Stimulated activated CD4-positive, alpha-beta T cell treated with anti-CD3 and anti-CD28 coated beads, TNF-alpha, amount 100 ng/mL, for 4 hours (primary cell): ENCODE results near the gene EFCAB14.
"Not testable (repeated sequence)": the region's sequence is repeated elsewhere in the genome, so short reads cannot be mapped to it uniquely, and the experiment has no call there.

Experiments
- DNase-seq, 3 experiments: peaks; one replicate each; pipeline ENCODE4 v3.0.0-alpha.2; 2020; ENCODE audit warnings: low read depth in 3 of 3

EFCAB14 gene

GRCh38 chr1:46718727-46719622 lies at the start of gene EFCAB14:
Gene EFCAB14 (minus strand): TSS chr1:46719114. CDS start chr1:46718087, 1,027 bp downstream.
- peak; percentile 98 to 99 (median 98) for DNase-seq

GRCh38 chr1:46768445-46768844 lies 49.5 kb upstream of the EFCAB14 start:
- DNase-seq = no peak

GRCh38 chr1:46767649-46768282 lies 48.9 kb upstream of the EFCAB14 start:
- no peak for DNase-seq

GRCh38 chr1:46764402-46764801 lies 45.5 kb upstream of the EFCAB14 start:
- no peak for DNase-seq

GRCh38 chr1:46761740-46762139 lies 42.8 kb upstream of the EFCAB14 start:
- no peak for DNase-seq

- DNase-seq = no peak
These were observed 41.7 kb upstream of the EFCAB14 start for GRCh38 chr1:46760558-46761166.

GRCh38 chr1:46757956-46758528 lies 39.1 kb upstream of the EFCAB14 start:
- DNase-seq = no peak

- no peak for DNase-seq
These were observed 38.5 kb upstream of the EFCAB14 start for GRCh38 chr1:46757247-46757955.

- DNase-seq = no peak
These were observed 36.2 kb upstream of the EFCAB14 start for GRCh38 chr1:46755121-46755520.

- not testable (repeated sequence) for DNase-seq
These were observed 35.8 kb upstream of the EFCAB14 start for GRCh38 chr1:46754707-46755106.

GRCh38 chr1:46753985-46754384 lies 35.1 kb upstream of the EFCAB14 start:
- DNase-seq = no peak

- DNase-seq = no peak
These were observed 31.0 kb upstream of the EFCAB14 start for GRCh38 chr1:46749921-46750404.

- DNase-seq = no peak
These were observed 30.5 kb upstream of the EFCAB14 start for GRCh38 chr1:46749404-46749803.

- no peak for DNase-seq
These were observed 28.9 kb upstream of the EFCAB14 start for GRCh38 chr1:46747683-46748288.

- DNase-seq = no peak
These were observed 23.2 kb upstream of the EFCAB14 start for GRCh38 chr1:46742069-46742468.

GRCh38 chr1:46735708-46736324 lies 16.9 kb upstream of the EFCAB14 start:
- DNase-seq = no peak

- not testable (repeated sequence) for DNase-seq
These were observed 9.5 kb upstream of the EFCAB14 start for GRCh38 chr1:46728327-46728873.

- no peak for DNase-seq
These were observed 6.8 kb upstream of the EFCAB14 start for GRCh38 chr1:46725736-46726108.

- peak; percentile 19 to 55 (median 24) for DNase-seq
These were observed 6.2 kb upstream of the EFCAB14 start for GRCh38 chr1:46724991-46725735.

- DNase-seq = no peak
These were observed 5.0 kb upstream of the EFCAB14 start for GRCh38 chr1:46723901-46724300.
